H1 (cell line): ENCODE measurements around the gene PCDH9. TPM values are rescaled to one million over a fixed set of nuclear protein-coding genes. Genes with fewer than 3 reads are reported as not detected.

Experiments used
- CTCF ChIP-seq, 3 experiments: IDR thresholded peaks; 1 replicate in 2 of 3; 2 replicates in 1 of 3; pipeline versions ENCODE4 v1.5.1 to v1.6.1; 2011; ENCODE audit warnings: low read length in 3 of 3, mild to moderate bottlenecking in 3 of 3, inconsistent platforms in 2 of 3, low read depth in 1 of 3, moderate library complexity in 1 of 3; ENCODE audit not compliant: insufficient read depth in 1 of 3; ENCODE audit errors: control extremely low read depth in 1 of 3
- PHF8 ChIP-seq: fragments of 200-600 bp; sonication (generic); conservative IDR thresholded peaks from 2 replicates; pipeline ENCODE4 v1.7.1; 2012; ENCODE audit warnings: low read depth, mild to moderate bottlenecking, inconsistent platforms, low read length, moderate library complexity
- polyA plus RNA-seq, 7 experiments: library from polyadenylated mRNA; depleted of rRNA in 3 of 7; stranded (reverse) in 5 of 7; unstranded in 2 of 7; fragments of >200 nt in 5 of 7; fragments of 200-250 nt in 2 of 7; gene quantifications; 1 replicate in 5 of 7; 2 replicates in 1 of 7; 4 replicates in 1 of 7; pipeline versions ENCODE4 v1.2.1 to v1.2.3, GENCODE V29; 2011 to 2013; ENCODE audit warnings: missing spikeins in 2 of 7, mixed read lengths in 2 of 7
- total RNA-seq: library from RNA; stranded (reverse); fragmentation: NEBNext Ultra II Directional; extraction: Animal tissue kit (Norgen Biotek cat#: 25700); gene quantifications from 2 replicates; pipeline ENCODE4 v1.2.1, GENCODE V29; 2021

The PCDH9 gene
- total and polyA plus RNA-seq, 2 of the 8 experiments (the other 6 are each of a cell fraction or from before 2014, with no cell fraction given): 0.12 to 0.60 TPM

- TF ChIP-seq CTCF (IDR thresholded peaks at IDR 0.05; ENCODE audit: control extremely low read depth in 1 of 3, insufficient read depth in 1 of 3, low read depth in 1 of 3, low read length in 3 of 3): no peak
- TF ChIP-seq PHF8: peak; percentile 52; the same call in 1 of the 2 replicates
Observed at GRCh38 chr13:67230404-67231288, 510 bp upstream of the PCDH9 start (continued).
